HG02943 (cell line): ENCODE measurements around the gene CATSPER1.
A peak's percentile ranks its signal among the peaks of the same experiment; 100 is the strongest.
"Not testable (repeated sequence)": the region's sequence is repeated elsewhere in the genome, so short reads cannot be mapped to it uniquely, and the experiment has no call there.

Source experiments
- ATAC-seq: cut with Tn5 transposase; IDR thresholded peaks from one replicate; pipeline ENCODE4 v1.9.1; 2021; ENCODE audit warnings: mild to moderate bottlenecking, low read depth, moderate library complexity; ENCODE audit not compliant: unreplicated experiment

The CATSPER1 gene

GRCh38 chr11:66052664-66052982 lies 26.3 kb upstream of the CATSPER1 start:
- no peak for ATAC-seq

GRCh38 chr11:66051766-66052663 lies 25.7 kb upstream of the CATSPER1 start, which contains the start of gene SF3B2:
Gene SF3B2 (plus strand): TSS chr11:66052364. CDS start chr11:66052385, 21 bp downstream.
- ATAC-seq: peak; percentile 93

- no peak for ATAC-seq
Observed at GRCh38 chr11:66051371-66051765, 25.1 kb upstream of the CATSPER1 start.

- ATAC-seq: no peak
Observed at GRCh38 chr11:66050581-66051231, 24.4 kb upstream of the CATSPER1 start.

GRCh38 chr11:66048547-66049323 lies 22.5 kb upstream of the CATSPER1 start, which contains the start of gene GAL3ST3:
Gene GAL3ST3 (minus strand): TSS chr11:66049161. CDS start chr11:66045415, 3,746 bp downstream.
- ATAC-seq: no peak

GRCh38 chr11:66047541-66048365 lies 21.5 kb upstream of the CATSPER1 start:
- no peak for ATAC-seq

GRCh38 chr11:66046901-66047300 lies 20.6 kb upstream of the CATSPER1 start:
- ATAC-seq: no peak

- no peak for ATAC-seq
Observed at GRCh38 chr11:66045177-66045639, 18.9 kb upstream of the CATSPER1 start.

- no peak for ATAC-seq
Observed at GRCh38 chr11:66044757-66045156, 18.5 kb upstream of the CATSPER1 start.

- ATAC-seq: no peak
Observed at GRCh38 chr11:66042996-66043906, 17.0 kb upstream of the CATSPER1 start.

GRCh38 chr11:66042227-66042995 lies 16.1 kb upstream of the CATSPER1 start:
- ATAC-seq: no peak

- no peak for ATAC-seq
Observed at GRCh38 chr11:66039765-66040164, 13.5 kb upstream of the CATSPER1 start.

- no peak for ATAC-seq
Observed at GRCh38 chr11:66037327-66037726, 11.0 kb upstream of the CATSPER1 start.

GRCh38 chr11:66036334-66036710 lies 10.0 kb upstream of the CATSPER1 start:
- ATAC-seq: no peak

GRCh38 chr11:66035653-66036333 lies 9.5 kb upstream of the CATSPER1 start:
- no peak for ATAC-seq

GRCh38 chr11:66032957-66033735 lies 6.9 kb upstream of the CATSPER1 start:
- ATAC-seq: no peak

GRCh38 chr11:66023186-66023440 lies 3.2 kb downstream of the CATSPER1 start:
- ATAC-seq: not testable (repeated sequence)
